B cell (primary cell): ENCODE data around the gene GIGYF1. TPM values are rescaled to one million over a fixed set of nuclear protein-coding genes. Genes with fewer than 3 reads are reported as not detected.
"Not testable (repeated sequence)": the region's sequence is repeated elsewhere in the genome, so short reads cannot be mapped to it uniquely, and the experiment has no call there.

Source experiments
- ATAC-seq: fragments of 200-7000 bp; cut with Tn5 transposase; one replicate; pipeline ENCODE4 v1.10.0; 2021; ENCODE audit warnings: low read depth, mild to moderate bottlenecking, moderate number of reproducible peaks, moderate library complexity
- CTCF ChIA-PET: fragments of 350-600 bp; sonication (Branson Sonifier 250); formaldehyde crosslinking; loops from one replicate; lab custom pipeline; 2021; ENCODE audit warnings: antibody characterized with exemption, inconsistent platforms; lab: Charles Lee
- POLR2A ChIA-PET: fragments of 350-600 bp; sonication (Branson Sonifier 250); formaldehyde crosslinking; loops from one replicate; lab custom pipeline; 2021; ENCODE audit warnings: antibody characterized with exemption; lab: Charles Lee
- DNase-seq: peaks from one replicate; pipeline ENCODE4 v3.0.0; 2013
- H2AFZ ChIP-seq: 2 replicates; pipeline ENCODE4 v1.6.1; 2012; ENCODE audit warnings: mild to moderate bottlenecking, low read depth, low read length; ENCODE audit not compliant: insufficient read depth, poor library complexity, severe bottlenecking
- H3K27ac ChIP-seq, 2 donors: 1 replicate in 1 of 2; 2 replicates in 1 of 2; pipeline ENCODE4 v1.5.1; 2012 to 2013; ENCODE audit warnings: low read length in 2 of 2, mild to moderate bottlenecking in 2 of 2, moderate library complexity in 1 of 2
- H3K27me3 ChIP-seq, 4 experiments: fragments of 200-600 bp in 1 of 4; sonication (generic) in 1 of 4; replicated peaks in 1 of 4; 1 replicate in 2 of 4; 2 replicates in 2 of 4; pipeline versions ENCODE4 v1.6.1 to v1.7.0; 2013 to 2016; ENCODE audit warnings: low read length in 3 of 4, mild to moderate bottlenecking in 2 of 4, mixed read lengths in 1 of 4, moderate library complexity in 1 of 4; ENCODE audit not compliant: insufficient read depth in 4 of 4, control insufficient read depth in 3 of 4; ENCODE audit errors: control extremely low read depth in 1 of 4
- H3K36me3 ChIP-seq, 2 experiments: replicated peaks in 1 of 2; 1 replicate in 1 of 2; 2 replicates in 1 of 2; pipeline versions ENCODE4 v1.6.1 to v1.7.1; 2013; ENCODE audit warnings: low read length in 1 of 2; ENCODE audit not compliant: insufficient read depth in 2 of 2, control insufficient read depth in 1 of 2; ENCODE audit errors: control extremely low read depth in 1 of 2, extremely low read depth in 1 of 2
- H3K4me1 ChIP-seq, 2 donors: fragments of 200-600 bp in 1 of 2; sonication (generic) in 1 of 2; 1 replicate in 1 of 2; 2 replicates in 1 of 2; pipeline versions ENCODE4 v1.5.1 to v1.6.1; 2013 to 2017; ENCODE audit warnings: low read length in 2 of 2; ENCODE audit not compliant: control insufficient read depth in 2 of 2, insufficient read depth in 2 of 2
- H3K4me2 ChIP-seq: replicated peaks from 2 replicates; pipeline ENCODE3; 2012; ENCODE audit warnings: mild to moderate bottlenecking, low read depth, low read length; ENCODE audit not compliant: poor library complexity, severe bottlenecking
- H3K4me3 ChIP-seq, 5 experiments: fragments of 200-600 bp in 1 of 5; sonication (generic) in 1 of 5; 1 replicate in 3 of 5; 2 replicates in 2 of 5; pipeline versions ENCODE4 v1.5.1 to v1.7.0; 2011 to 2016; ENCODE audit warnings: low read length in 4 of 5, mild to moderate bottlenecking in 4 of 5, low read depth in 2 of 5, control low read depth in 1 of 5, moderate library complexity in 1 of 5; ENCODE audit not compliant: insufficient read depth in 1 of 5; ENCODE audit errors: control extremely low read depth in 1 of 5, extremely low read depth in 1 of 5
- H3K79me2 ChIP-seq: fragments of 200-600 bp; sonication (generic); one replicate; pipeline ENCODE4 v1.6.0; 2016; ENCODE audit warnings: low read length; ENCODE audit not compliant: control insufficient read depth, insufficient read depth
- H3K9ac ChIP-seq: fragments of 200-600 bp; sonication (generic); 2 replicates; pipeline ENCODE4 v1.6.1; 2017; ENCODE audit warnings: mild to moderate bottlenecking, low read length, moderate library complexity
- H3K9me3 ChIP-seq, 3 donors: one replicate each; pipeline versions ENCODE4 v1.6.1 to v1.7.1; 2013; ENCODE audit warnings: low read length in 2 of 3; ENCODE audit not compliant: control insufficient read depth in 2 of 3, insufficient read depth in 1 of 3; ENCODE audit errors: control extremely low read depth in 1 of 3
- H4K20me1 ChIP-seq: 2 replicates; pipeline ENCODE4 v1.6.0; 2012; ENCODE audit warnings: mild to moderate bottlenecking, low read length; ENCODE audit not compliant: insufficient read depth, control insufficient read depth, poor library complexity, severe bottlenecking
- H3K27ac Mint-ChIP-seq: one replicate; pipeline ENCODE4 v1.8.0; 2021; ENCODE audit warnings: mixed read lengths
- H3K27me3 Mint-ChIP-seq: one replicate; pipeline ENCODE4 v1.8.0; 2021; ENCODE audit warnings: mixed read lengths
- H3K4me1 Mint-ChIP-seq: one replicate; pipeline ENCODE4 v1.8.0; 2021; ENCODE audit warnings: mixed read lengths
- H3K4me3 Mint-ChIP-seq: one replicate; pipeline ENCODE4 v1.8.0; 2021; ENCODE audit warnings: mixed read lengths
- H3K9me3 Mint-ChIP-seq: one replicate; pipeline ENCODE4 v1.8.0; 2022; ENCODE audit warnings: mixed read lengths; ENCODE audit not compliant: insufficient read depth
- EZH2 ChIP-seq: IDR thresholded peaks from 2 replicates; pipeline ENCODE4 v1.6.1; 2012; ENCODE audit warnings: borderline replicate concordance, low read depth, mild to moderate bottlenecking, moderate library complexity, low read length; ENCODE audit not compliant: insufficient read depth, poor library complexity, severe bottlenecking
- WGBS: methylation state at CpG from one replicate; pipeline ENCODE4 v1.1.5; 2013; ENCODE audit warnings: missing lambda C conversion rate; ENCODE audit not compliant: insufficient coverage; 5-methylcytosine and 5-hydroxymethylcytosine counted together
- intact Hi-C: fragments of 100-400 bp; cut with micrococcal nuclease; formaldehyde crosslinking; loops from one replicate; pipeline ENCODE4 v1.10.0; 2022
- polyA plus RNA-seq: library from polyadenylated mRNA; depleted of rRNA; stranded (reverse); fragments of >200 nt; gene quantifications from 2 replicates; pipeline ENCODE4 v1.2.3, GENCODE V29; 2012
- total RNA-seq, 2 donors: library from RNA; stranded (reverse); fragments of 120-200 nt in 1 of 2; gene quantifications; 1 replicate in 1 of 2; 2 replicates in 1 of 2; pipeline versions ENCODE4 v1.2.3 to v1.2.4, GENCODE V29; 2013 to 2022
- TF ChIP-seq, protein P1 (sequence below): fragments of 200-600 bp; IDR thresholded peaks from one replicate; pipeline ENCODE4 v1.8.0; 2022; ENCODE audit warnings: antibody characterized with exemption, mild to moderate bottlenecking

GIGYF1 gene
- total and polyA plus RNA-seq, 2 donors (not counting 1 experiment from before 2014, with no cell fraction given): 45.9 to 134 TPM

DNA sequence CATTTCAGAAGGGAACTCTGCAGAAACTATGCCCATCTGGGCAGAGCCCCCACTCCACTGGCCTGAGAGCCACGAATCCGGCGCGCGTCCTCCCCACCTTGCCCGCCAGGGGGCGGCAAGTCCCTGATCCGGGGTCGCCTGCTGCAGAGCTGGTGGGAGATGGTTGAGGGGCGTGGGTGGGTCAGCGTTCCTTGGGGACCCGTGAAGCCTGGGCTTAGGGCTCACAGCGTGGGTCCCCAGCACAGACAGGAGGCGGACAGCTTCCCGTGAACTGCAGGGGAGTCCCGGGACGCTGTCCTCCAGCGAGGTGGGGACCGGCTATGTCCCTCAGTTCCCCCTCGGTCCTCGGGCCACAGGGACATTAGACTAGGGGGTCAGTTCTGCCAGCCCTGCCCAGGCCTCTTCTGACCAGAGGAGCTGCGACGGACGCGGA, 11.3 kb upstream of the GIGYF1 start:
- Histone ChIP-seq H3K4me1 (peaks cover 8 to 20% of the 10 kb centered on the region in 2 donors), H4K20me1 (no peaks in the 10 kb centered on the region), H3K9me3 (no peaks in the 10 kb centered on the region), H3K4me2 (peak overlapping the region; percentile 97), H3K9ac (peak overlapping the region; percentile 92), H3K36me3 (peaks cover 0 to 3% of the 10 kb centered on the region in 2 experiments), H3K27ac (peak overlapping the region; percentile 79 to 86), H2AFZ (peak overlapping the region; percentile 99), H3K4me3 (peak overlapping the region; percentile 57 to 96 (median 87)), H3K79me2 (peaks cover 14% of the 10 kb centered on the region), H3K27me3 (no peaks in the 10 kb centered on the region)
- ChIA-PET POLR2A (interaction anchor here (0.6 to 2.0 kb wide), 15 partner anchors 10 to 276 kb away, joined by 3 to 29 read pairs (median 6); partner anchors contain the start of genes AGFG2, FBXO24, GIGYF1 and LRCH4), CTCF (interaction anchor here (0.6 to 3.6 kb wide), 40 partner anchors 9 to 786 kb away, joined by 3 to 101 read pairs (median 4); partner anchors contain the start of genes FBXO24, GIGYF1, LRCH4 and MOSPD3)
- ATAC-seq (peak; percentile 66), DNase-seq (peak; percentile 84)
- Mint-ChIP-seq H3K27ac (peak overlapping the region; percentile 96), H3K9me3 (no peaks in the 10 kb centered on the region), H3K4me3 (peak overlapping the region; percentile 94), H3K4me1 (peaks cover 20% of the 10 kb centered on the region), H3K27me3 (no peaks in the 10 kb centered on the region)
- TF ChIP-seq, protein P1, sequence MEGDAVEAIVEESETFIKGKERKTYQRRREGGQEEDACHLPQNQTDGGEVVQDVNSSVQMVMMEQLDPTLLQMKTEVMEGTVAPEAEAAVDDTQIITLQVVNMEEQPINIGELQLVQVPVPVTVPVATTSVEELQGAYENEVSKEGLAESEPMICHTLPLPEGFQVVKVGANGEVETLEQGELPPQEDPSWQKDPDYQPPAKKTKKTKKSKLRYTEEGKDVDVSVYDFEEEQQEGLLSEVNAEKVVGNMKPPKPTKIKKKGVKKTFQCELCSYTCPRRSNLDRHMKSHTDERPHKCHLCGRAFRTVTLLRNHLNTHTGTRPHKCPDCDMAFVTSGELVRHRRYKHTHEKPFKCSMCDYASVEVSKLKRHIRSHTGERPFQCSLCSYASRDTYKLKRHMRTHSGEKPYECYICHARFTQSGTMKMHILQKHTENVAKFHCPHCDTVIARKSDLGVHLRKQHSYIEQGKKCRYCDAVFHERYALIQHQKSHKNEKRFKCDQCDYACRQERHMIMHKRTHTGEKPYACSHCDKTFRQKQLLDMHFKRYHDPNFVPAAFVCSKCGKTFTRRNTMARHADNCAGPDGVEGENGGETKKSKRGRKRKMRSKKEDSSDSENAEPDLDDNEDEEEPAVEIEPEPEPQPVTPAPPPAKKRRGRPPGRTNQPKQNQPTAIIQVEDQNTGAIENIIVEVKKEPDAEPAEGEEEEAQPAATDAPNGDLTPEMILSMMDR: peak; percentile 95
- no peak for TF ChIP-seq EZH2
- intact Hi-C loops: loop anchor here (1.0 to 10.0 kb wide), 9 partner anchors 11 to 380 kb away; partner anchors contain the start of genes GIGYF1, GNB2, TRIM56 and TSC22D4
- under 1% methylated on average over 25 of the region's 25 CpGs for WGBS

DNA sequence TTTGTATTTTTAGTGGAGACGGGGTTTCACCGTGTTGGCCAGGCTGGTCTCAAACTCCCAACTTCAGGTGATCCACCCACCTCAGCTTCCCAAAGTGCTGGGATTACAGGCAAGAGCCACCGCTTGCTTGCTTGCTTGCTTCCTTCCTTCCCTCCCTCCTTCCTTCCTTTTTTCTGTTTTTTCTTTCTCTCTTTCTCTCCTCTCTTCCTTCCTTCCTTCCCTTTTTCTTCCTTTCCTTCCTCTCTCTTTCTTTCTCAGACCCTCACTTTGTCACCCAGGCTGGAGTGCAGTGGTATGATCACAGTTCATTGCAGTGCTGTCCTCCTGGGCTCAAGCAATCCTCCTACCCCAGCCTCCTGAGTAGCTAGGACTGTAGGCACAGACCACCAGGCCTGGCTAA, 7.0 kb upstream of the GIGYF1 start:
- peaks cover 0 to 11% of the 10 kb centered on the region in 2 donors for H3K4me1 ChIP-seq
- WGBS: 33% methylated on average over 1 of the region's 3 CpGs
- H3K27ac Mint-ChIP-seq, POLR2A ChIA-PET, H4K20me1 ChIP-seq, DNase-seq, H3K4me2 ChIP-seq, H3K9me3 Mint-ChIP-seq, H3K36me3 ChIP-seq, H3K27me3 ChIP-seq, ATAC-seq, H3K4me3 Mint-ChIP-seq, H3K9ac ChIP-seq, H3K9me3 ChIP-seq, H2AFZ ChIP-seq, H3K4me3 ChIP-seq, H3K27me3 Mint-ChIP-seq, H3K79me2 ChIP-seq, H3K27ac ChIP-seq, H3K4me1 Mint-ChIP-seq: not testable (repeated sequence)
- intact Hi-C loops: loop anchor here (10.0 kb wide), 1 partner anchor 226 kb away; the partner anchor contains the start of gene TSC22D4
- CTCF ChIA-PET: interaction anchor here (0.9 to 1.6 kb wide), 2 partner anchors 10 to 152 kb away, joined by 4 to 5 read pairs; partner anchors contain the start of gene SLC12A9
